IPS DF 4.7 (cell line): ENCODE data around the gene PPARG.

Experiments
- DNase-seq: peaks from one replicate; pipeline ENCODE4 v3.0.0-alpha.2; 2013; ENCODE audit warnings: low spot score; ENCODE audit errors: extremely low read depth

The PPARG gene

DNA sequence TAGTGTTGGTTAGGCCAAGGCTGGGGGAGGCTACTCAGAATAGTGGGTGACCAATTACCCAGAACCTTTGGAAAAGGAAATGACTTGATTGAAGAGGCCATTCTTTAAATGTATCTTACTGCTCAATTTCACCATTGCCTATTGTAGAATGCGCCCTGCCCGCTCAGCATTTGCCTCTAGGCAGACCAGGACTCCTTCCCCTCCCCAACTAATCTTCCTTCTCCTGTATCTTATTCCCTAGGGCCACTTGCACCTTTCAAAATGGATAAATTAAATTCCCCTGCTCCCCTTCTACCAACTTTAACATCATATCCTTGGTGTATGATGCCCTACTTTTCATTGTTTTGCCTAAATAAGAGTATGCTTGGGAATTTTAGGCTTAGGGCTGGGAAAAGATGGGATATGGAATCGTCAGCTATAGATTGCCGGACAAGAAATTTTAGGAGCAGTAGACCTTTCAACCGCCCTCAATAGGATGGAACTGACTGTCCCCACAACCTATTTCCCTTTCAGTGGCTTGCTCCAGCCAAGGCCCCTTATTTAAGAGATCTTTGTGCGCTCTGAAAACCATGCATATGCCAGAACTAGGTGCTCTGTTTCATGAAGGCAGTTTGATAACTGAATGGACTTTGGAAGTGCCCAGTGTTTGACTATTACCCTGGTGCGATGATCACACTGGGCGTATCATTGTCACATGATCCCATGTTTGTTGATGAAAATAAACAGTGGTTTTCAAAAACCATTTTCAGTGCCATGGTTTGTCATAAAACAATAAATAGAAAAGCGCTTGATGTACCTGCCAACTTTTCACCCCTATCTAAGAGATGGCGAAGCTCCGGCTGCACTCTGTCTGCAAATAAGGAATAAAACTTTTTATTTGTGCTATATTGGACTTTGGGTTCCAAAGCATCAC, 121.1 kb downstream of the PPARG start:
- no peak for DNase-seq

DNA sequence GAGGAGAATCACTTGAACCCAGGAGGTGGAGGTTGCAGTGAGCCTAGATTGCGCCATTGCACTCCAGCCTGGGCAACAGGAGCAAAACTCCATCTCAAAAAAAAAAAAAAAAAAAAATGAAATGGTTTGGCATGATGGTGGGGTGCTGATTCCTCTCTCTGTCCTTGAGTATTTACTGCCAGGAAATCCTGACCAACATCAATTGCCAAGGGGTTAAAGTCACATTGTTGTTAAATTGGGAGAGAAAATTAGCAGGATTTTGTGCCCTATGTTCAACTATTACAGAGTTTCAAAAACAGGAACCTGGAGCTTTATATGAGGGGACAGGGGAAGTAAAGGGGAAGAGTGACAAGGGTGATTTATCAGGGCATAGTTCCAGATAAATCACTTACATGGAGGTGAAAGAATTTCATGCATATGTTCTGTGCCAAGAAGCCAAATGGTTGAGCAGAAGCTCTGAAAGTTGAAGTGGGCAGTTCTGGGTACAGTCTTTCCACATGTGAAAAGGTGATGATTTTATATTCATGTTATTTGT, 124.9 kb downstream of the PPARG start:
- DNase-seq, result no peak

DNA sequence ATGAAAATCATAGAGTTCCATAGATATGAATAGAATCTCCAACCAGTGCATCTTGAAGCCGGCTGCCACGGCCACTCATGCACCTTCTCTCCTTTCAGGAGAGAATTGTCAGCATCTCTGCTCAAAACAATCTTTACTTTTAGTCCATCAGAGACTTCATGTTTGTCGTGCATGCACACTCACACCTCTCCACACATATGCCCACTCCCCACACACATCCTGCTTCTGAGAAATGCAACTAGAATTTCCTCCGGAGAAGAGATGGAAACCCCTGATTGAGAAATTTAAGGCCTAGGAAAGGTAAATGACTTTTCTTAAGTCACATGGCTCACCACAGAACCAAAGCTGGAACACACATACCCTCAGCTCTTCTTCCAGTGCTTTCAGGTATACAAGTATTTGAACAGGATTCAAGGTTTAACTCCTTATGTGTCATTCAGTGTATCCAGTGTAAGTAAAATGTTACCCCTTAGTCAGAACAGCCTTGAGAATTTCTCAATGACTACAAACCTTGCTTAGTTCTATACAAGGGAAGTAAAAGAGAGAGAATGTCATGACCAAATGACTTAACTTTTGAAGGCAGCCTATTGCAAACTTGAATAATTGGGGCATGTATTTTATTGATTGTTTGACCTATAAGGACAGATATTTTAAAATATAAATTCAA, 126.3 kb downstream of the PPARG start:
- no peak for DNase-seq

DNA sequence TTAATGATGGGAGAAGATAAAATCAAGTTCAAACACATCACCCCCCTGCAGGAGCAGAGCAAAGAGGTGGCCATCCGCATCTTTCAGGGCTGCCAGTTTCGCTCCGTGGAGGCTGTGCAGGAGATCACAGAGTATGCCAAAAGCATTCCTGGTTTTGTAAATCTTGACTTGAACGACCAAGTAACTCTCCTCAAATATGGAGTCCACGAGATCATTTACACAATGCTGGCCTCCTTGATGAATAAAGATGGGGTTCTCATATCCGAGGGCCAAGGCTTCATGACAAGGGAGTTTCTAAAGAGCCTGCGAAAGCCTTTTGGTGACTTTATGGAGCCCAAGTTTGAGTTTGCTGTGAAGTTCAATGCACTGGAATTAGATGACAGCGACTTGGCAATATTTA, 127.9 kb downstream of the PPARG start:
- no peak for DNase-seq

DNA sequence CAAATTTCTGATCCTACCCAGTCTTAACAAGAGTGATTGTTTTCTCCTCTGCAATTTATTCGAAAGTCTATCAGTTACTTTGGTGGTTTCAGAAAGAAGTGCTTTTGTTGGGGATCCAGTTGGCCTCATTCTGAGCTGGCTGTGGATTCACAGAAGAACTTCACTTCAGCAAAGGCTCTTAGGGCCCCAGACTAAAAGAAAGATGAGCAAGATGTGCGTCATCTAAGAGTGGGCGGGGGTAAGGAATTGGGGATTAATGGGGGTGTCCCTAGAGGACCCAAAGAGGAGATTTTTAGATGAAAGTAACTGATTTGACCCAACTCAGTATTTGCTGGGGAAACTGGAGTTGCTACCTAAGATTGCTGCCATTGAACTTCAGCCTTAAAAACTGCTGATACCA, 131.5 kb downstream of the PPARG start:
- DNase-seq, result no peak

- DNase-seq, result no peak
Measured at GRCh38 chr3:12421132-12421531, 132.3 kb downstream of the PPARG start.

- no peak for DNase-seq
Measured at GRCh38 chr3:12423131-12423530, 134.3 kb downstream of the PPARG start.

DNA sequence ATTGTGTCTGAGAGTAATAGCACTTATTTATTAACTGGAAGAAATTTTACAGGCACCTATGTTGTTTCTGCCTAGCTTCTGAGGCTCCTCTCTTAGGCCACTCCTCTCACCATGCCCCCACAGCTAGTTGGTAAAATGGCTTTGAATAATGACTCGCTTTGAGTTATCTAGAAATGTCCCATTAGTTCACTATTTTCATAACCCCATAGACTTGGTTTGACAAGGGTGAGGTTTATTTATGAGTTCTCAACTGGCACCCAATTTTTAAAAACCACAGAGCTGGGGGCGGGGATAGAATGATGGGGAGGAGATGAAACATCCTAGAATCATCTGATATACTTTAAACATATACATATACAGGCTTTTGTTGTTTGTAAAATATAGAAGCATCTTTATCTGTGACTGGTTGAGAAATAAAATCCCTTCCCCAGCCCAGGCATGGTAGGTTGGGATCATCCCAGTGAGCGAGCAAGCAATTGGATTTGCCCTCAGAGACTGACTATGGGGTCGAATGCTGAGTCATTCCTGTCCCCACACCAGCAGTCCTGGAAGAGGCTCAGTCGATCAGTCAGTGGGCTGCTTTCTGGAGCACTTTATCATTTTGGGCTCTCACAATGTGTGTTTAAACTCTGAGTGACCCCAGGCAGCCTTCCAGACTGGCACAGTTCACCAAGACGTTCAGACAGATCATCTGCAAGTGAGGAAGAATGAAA, 135.2 kb downstream of the PPARG start:
- no peak for DNase-seq

GRCh38 chr3:12424635-12425319, 135.9 kb downstream of the PPARG start:
- DNase-seq, result no peak

DNA sequence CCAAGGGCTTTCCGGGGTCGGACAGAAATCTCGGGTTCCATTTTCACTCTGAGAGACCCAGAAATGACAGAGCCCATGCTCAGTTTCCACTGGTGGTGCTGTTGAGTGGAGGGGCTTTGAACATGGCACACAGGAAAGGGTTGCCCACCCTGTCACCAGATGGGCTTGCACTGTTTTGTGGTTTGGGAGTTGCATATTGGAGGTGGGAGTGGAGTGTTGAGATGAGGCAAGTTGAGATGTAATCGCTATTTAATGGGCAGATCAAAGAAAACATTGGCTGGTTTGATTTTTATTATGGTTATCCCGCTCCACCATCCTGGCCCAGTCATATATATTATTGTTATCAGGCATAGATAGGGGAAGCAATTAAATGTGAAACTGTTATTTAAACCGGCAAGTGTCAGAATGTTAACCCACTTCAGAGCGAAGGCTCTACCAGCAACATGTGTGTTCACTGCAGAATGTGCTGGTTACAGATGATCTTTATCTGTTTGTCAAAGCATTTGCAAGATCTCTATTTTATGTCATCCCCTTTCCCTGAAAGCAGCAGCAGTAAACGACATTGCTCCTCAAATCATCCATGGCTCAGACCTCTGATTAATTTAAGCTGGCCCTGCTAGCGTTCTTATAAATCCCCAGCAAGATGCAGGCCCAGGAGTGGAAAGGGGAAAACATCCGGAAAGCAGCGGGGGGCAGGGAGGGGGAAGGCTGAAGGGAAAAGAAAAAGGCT, 137.1 kb downstream of the PPARG start:
- no peak for DNase-seq

DNA sequence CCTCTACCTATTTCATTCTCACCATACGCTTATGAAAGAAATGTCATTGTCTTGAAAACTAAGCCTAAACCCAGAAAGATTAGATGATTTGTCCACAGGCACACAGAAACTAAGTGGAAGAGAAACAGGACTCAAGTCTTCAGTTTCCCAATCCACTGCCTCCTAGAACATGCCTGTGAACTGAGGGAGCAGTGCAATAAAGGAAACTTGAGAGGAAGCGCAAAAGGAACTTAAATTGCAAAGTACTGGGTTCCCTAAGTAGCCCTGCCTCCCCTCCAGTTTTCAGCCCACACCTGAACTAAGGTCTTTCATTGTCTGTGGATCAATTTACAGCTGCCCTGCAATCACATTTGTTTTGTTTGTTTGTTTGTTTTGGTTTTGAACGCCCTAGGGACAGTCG, 138.7 kb downstream of the PPARG start:
- DNase-seq, result no peak

- DNase-seq, result no peak
Measured at GRCh38 chr3:12428126-12428525, 139.3 kb downstream of the PPARG start.

DNA sequence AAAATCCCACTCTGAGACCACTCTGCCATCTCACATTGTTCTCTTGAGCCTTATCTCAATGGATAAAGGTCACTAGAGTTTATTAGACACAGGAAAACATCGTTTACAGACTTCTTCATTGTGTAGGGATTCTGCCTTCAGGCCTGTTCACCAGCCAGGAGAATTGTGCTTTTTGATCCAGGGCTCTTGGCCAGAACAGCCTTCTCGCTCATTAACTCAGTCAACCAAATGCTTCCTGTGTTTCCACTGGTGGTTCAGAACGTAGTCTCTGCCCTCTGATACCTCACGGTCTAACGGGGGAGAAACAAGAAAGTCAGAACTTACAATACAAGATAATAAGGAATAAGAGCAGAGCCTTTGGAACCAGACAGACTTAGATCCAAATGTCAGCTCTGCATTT, 141.2 kb downstream of the PPARG start:
- DNase-seq, result no peak

GRCh38 chr3:12433823-12434222, 145.0 kb downstream of the PPARG start:
- no peak for DNase-seq

- no peak for DNase-seq
Measured at GRCh38 chr3:12436514-12437220, 147.8 kb downstream of the PPARG start.

GRCh38 chr3:12437221-12437605, 148.3 kb downstream of the PPARG start:
- no peak for DNase-seq

- DNase-seq, result no peak
Measured at GRCh38 chr3:12437861-12438260, 149.0 kb downstream of the PPARG start.

GRCh38 chr3:12438318-12438717, 149.4 kb downstream of the PPARG start:
- no peak for DNase-seq

DNA sequence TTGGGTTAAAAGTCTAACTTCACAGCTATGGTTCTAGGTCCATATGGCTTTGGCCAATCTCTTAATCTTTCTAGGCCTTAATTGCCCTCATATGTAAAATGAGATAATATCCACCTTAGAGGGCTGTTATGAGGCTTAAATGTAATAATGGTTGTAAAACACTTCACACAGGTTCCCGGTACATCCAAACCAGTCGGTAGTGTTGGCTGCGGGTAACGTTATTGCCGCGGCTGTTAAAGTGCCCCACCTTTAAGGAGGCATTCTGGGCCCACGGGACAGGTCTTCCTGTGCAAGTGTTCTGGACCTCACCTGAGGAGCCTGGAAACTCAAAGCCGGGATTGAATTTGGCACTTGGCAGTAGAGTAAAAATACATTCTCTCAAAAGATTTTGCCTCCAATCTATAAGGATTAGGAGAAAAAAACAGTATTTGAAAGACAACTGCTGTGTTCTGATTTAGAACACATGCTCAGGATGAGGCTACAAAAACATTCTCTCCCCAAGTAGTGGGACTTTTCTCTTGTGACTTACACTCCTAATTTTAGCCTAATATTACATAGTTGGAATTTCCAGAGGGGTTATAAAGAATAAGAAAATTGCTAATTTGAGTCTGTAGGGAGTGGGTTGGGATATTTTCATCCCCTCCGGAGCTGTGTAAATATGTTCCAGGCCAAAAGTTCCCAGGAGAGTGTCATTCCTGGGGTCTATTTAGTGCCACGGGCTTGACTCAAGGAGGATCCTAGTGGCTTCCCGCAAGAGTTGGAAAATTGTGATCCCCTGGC, 150.5 kb downstream of the PPARG start:
- no peak for DNase-seq
